ENCODE results near the gene CXXC1.

DNA sequence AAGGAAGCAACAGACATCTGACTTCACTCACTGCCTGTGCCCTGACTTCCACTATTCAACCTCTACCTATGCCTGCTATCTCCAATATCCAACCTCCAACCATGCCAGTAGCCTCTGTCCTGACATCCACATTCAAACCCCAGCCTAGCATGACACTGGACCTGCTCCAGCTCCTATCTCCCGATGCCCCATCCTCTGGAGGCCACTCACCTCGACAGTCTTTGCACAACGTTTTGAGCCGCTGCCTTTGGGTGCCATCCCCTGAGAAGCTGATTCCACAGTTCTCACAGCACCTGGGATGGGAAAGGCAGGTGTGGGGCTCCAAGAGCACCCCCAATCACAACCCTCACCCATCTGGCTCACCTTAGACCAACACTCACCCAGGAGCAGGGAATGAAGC, 11.0 kb downstream of the CXXC1 start:
- TF ChIP-seq, protein P1, sequence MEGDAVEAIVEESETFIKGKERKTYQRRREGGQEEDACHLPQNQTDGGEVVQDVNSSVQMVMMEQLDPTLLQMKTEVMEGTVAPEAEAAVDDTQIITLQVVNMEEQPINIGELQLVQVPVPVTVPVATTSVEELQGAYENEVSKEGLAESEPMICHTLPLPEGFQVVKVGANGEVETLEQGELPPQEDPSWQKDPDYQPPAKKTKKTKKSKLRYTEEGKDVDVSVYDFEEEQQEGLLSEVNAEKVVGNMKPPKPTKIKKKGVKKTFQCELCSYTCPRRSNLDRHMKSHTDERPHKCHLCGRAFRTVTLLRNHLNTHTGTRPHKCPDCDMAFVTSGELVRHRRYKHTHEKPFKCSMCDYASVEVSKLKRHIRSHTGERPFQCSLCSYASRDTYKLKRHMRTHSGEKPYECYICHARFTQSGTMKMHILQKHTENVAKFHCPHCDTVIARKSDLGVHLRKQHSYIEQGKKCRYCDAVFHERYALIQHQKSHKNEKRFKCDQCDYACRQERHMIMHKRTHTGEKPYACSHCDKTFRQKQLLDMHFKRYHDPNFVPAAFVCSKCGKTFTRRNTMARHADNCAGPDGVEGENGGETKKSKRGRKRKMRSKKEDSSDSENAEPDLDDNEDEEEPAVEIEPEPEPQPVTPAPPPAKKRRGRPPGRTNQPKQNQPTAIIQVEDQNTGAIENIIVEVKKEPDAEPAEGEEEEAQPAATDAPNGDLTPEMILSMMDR (IDR thresholded peaks at IDR 0.05; ENCODE audit: low read length), result no peak
- no peak for TF ChIP-seq EZH2phosphoT487 (IDR thresholded peaks at IDR 0.05; ENCODE audit: low read length)
